ENCODE measurements around the gene PLA2G2D.

PLA2G2D gene

GRCh38 chr1:20153000-20153418 is 33.7 kb upstream of the PLA2G2D start:
- Histone ChIP-seq H3K27ac (ENCODE audit: low read depth in 2 of 2, low read length in 2 of 2) (peak overlapping the region; percentile 16 to 38), H3K27me3 (ENCODE audit: control insufficient read depth in 2 of 2, insufficient read depth in 2 of 2, low read length in 2 of 2) (no peaks in the 10 kb centered on the region), H3K36me3 (ENCODE audit: control insufficient read depth in 2 of 2, insufficient read depth in 2 of 2, low read length in 2 of 2) (no peaks in the 10 kb centered on the region), H3K4me1 (ENCODE audit: control insufficient read depth in 2 of 2, insufficient read depth in 2 of 2, low read length in 2 of 2) (peaks cover 6 to 8% of the 10 kb centered on the region in 2 donors), H3K9me3 (ENCODE audit: control insufficient read depth in 2 of 2, low read length in 2 of 2) (no peaks in the 10 kb centered on the region), H3K9ac (ENCODE audit: low read depth in 1 of 2, low read length in 2 of 2) (no peak overlapping the region), H3K4me3 (ENCODE audit: low read length in 2 of 2) (no peak overlapping the region)

- Histone ChIP-seq H3K4me1 (ENCODE audit: control insufficient read depth in 2 of 2, insufficient read depth in 2 of 2, low read length in 2 of 2) (peaks cover 6 to 8% of the 10 kb centered on the region in 2 donors), H3K27ac (ENCODE audit: low read depth in 2 of 2, low read length in 2 of 2) (peak overlapping the region; percentile 16 to 38), H3K36me3 (ENCODE audit: control insufficient read depth in 2 of 2, insufficient read depth in 2 of 2, low read length in 2 of 2) (no peaks in the 10 kb centered on the region), H3K27me3 (ENCODE audit: control insufficient read depth in 2 of 2, insufficient read depth in 2 of 2, low read length in 2 of 2) (no peaks in the 10 kb centered on the region), H3K9ac (ENCODE audit: low read depth in 1 of 2, low read length in 2 of 2) (no peak overlapping the region), H3K9me3 (ENCODE audit: control insufficient read depth in 2 of 2, low read length in 2 of 2) (no peaks in the 10 kb centered on the region), H3K4me3 (ENCODE audit: low read length in 2 of 2) (no peak overlapping the region)
Observed at GRCh38 chr1:20152599-20152930, 33.2 kb upstream of the PLA2G2D start.

GRCh38 chr1:20151906-20152598 is 32.7 kb upstream of the PLA2G2D start:
- peaks cover 6 to 8% of the 10 kb centered on the region in 2 donors for H3K4me1 ChIP-seq (ENCODE audit: control insufficient read depth in 2 of 2, insufficient read depth in 2 of 2, low read length in 2 of 2)
- H3K4me3 ChIP-seq (ENCODE audit: low read length in 2 of 2) = peak overlapping the region; percentile 65 to 78
- H3K36me3 ChIP-seq (ENCODE audit: control insufficient read depth in 2 of 2, insufficient read depth in 2 of 2, low read length in 2 of 2) = no peaks in the 10 kb centered on the region
- H3K27me3 ChIP-seq (ENCODE audit: control insufficient read depth in 2 of 2, insufficient read depth in 2 of 2, low read length in 2 of 2) = no peaks in the 10 kb centered on the region
- peak overlapping the region in 1 of 2 donors; percentile 16 for H3K27ac ChIP-seq (ENCODE audit: low read depth in 2 of 2, low read length in 2 of 2)
- H3K9ac ChIP-seq (ENCODE audit: low read depth in 1 of 2, low read length in 2 of 2) = peak overlapping the region; percentile 60 to 73
- no peaks in the 10 kb centered on the region for H3K9me3 ChIP-seq (ENCODE audit: control insufficient read depth in 2 of 2, low read length in 2 of 2)

- no peak overlapping the region for H3K4me3 ChIP-seq (ENCODE audit: low read length in 2 of 2)
- H3K36me3 ChIP-seq (ENCODE audit: control insufficient read depth in 2 of 2, insufficient read depth in 2 of 2, low read length in 2 of 2) = no peaks in the 10 kb centered on the region
- peaks cover 6 to 8% of the 10 kb centered on the region in 2 donors for H3K4me1 ChIP-seq (ENCODE audit: control insufficient read depth in 2 of 2, insufficient read depth in 2 of 2, low read length in 2 of 2)
- H3K9ac ChIP-seq (ENCODE audit: low read depth in 1 of 2, low read length in 2 of 2) = no peak overlapping the region
- no peaks in the 10 kb centered on the region for H3K27me3 ChIP-seq (ENCODE audit: control insufficient read depth in 2 of 2, insufficient read depth in 2 of 2, low read length in 2 of 2)
- H3K9me3 ChIP-seq (ENCODE audit: control insufficient read depth in 2 of 2, low read length in 2 of 2) = no peaks in the 10 kb centered on the region
- no peak overlapping the region for H3K27ac ChIP-seq (ENCODE audit: low read depth in 2 of 2, low read length in 2 of 2)
Observed at GRCh38 chr1:20150969-20151368, 31.6 kb upstream of the PLA2G2D start.

- Histone ChIP-seq H3K27ac (ENCODE audit: low read depth in 2 of 2, low read length in 2 of 2) (no peak overlapping the region), H3K4me1 (ENCODE audit: control insufficient read depth in 2 of 2, insufficient read depth in 2 of 2, low read length in 2 of 2) (peaks cover 6 to 8% of the 10 kb centered on the region in 2 donors), H3K27me3 (ENCODE audit: control insufficient read depth in 2 of 2, insufficient read depth in 2 of 2, low read length in 2 of 2) (no peaks in the 10 kb centered on the region), H3K9ac (ENCODE audit: low read depth in 1 of 2, low read length in 2 of 2) (no peak overlapping the region), H3K4me3 (ENCODE audit: low read length in 2 of 2) (no peak overlapping the region), H3K36me3 (ENCODE audit: control insufficient read depth in 2 of 2, insufficient read depth in 2 of 2, low read length in 2 of 2) (no peaks in the 10 kb centered on the region), H3K9me3 (ENCODE audit: control insufficient read depth in 2 of 2, low read length in 2 of 2) (no peaks in the 10 kb centered on the region)
Observed at GRCh38 chr1:20150326-20150705, 31.0 kb upstream of the PLA2G2D start.

GRCh38 chr1:20149601-20150325 is 30.4 kb upstream of the PLA2G2D start:
- H3K27me3 ChIP-seq (ENCODE audit: control insufficient read depth in 2 of 2, insufficient read depth in 2 of 2, low read length in 2 of 2) = no peaks in the 10 kb centered on the region
- H3K4me1 ChIP-seq (ENCODE audit: control insufficient read depth in 2 of 2, insufficient read depth in 2 of 2, low read length in 2 of 2) = peaks cover 6 to 8% of the 10 kb centered on the region in 2 donors
- H3K36me3 ChIP-seq (ENCODE audit: control insufficient read depth in 2 of 2, insufficient read depth in 2 of 2, low read length in 2 of 2) = no peaks in the 10 kb centered on the region
- no peaks in the 10 kb centered on the region for H3K9me3 ChIP-seq (ENCODE audit: control insufficient read depth in 2 of 2, low read length in 2 of 2)
- H3K4me3 ChIP-seq (ENCODE audit: low read length in 2 of 2) = no peak overlapping the region
- no peak overlapping the region for H3K27ac ChIP-seq (ENCODE audit: low read depth in 2 of 2, low read length in 2 of 2)
- H3K9ac ChIP-seq (ENCODE audit: low read depth in 1 of 2, low read length in 2 of 2) = no peak overlapping the region

- Histone ChIP-seq H3K4me3 (ENCODE audit: low read length in 2 of 2) (no peak overlapping the region), H3K9ac (ENCODE audit: low read depth in 1 of 2, low read length in 2 of 2) (no peak overlapping the region), H3K4me1 (ENCODE audit: control insufficient read depth in 2 of 2, insufficient read depth in 2 of 2, low read length in 2 of 2) (peaks cover 6 to 8% of the 10 kb centered on the region in 2 donors), H3K36me3 (ENCODE audit: control insufficient read depth in 2 of 2, insufficient read depth in 2 of 2, low read length in 2 of 2) (no peaks in the 10 kb centered on the region), H3K9me3 (ENCODE audit: control insufficient read depth in 2 of 2, low read length in 2 of 2) (no peaks in the 10 kb centered on the region), H3K27me3 (ENCODE audit: control insufficient read depth in 2 of 2, insufficient read depth in 2 of 2, low read length in 2 of 2) (no peaks in the 10 kb centered on the region), H3K27ac (ENCODE audit: low read depth in 2 of 2, low read length in 2 of 2) (no peak overlapping the region)
Observed at GRCh38 chr1:20148571-20149500, 29.5 kb upstream of the PLA2G2D start.

- Histone ChIP-seq H3K4me3 (ENCODE audit: low read length in 2 of 2) (no peak overlapping the region), H3K9ac (ENCODE audit: low read depth in 1 of 2, low read length in 2 of 2) (no peak overlapping the region), H3K27ac (ENCODE audit: low read depth in 2 of 2, low read length in 2 of 2) (no peak overlapping the region), H3K36me3 (ENCODE audit: control insufficient read depth in 2 of 2, insufficient read depth in 2 of 2, low read length in 2 of 2) (no peaks in the 10 kb centered on the region), H3K4me1 (ENCODE audit: control insufficient read depth in 2 of 2, insufficient read depth in 2 of 2, low read length in 2 of 2) (peaks cover 6 to 8% of the 10 kb centered on the region in 2 donors), H3K9me3 (ENCODE audit: control insufficient read depth in 2 of 2, low read length in 2 of 2) (no peaks in the 10 kb centered on the region), H3K27me3 (ENCODE audit: control insufficient read depth in 2 of 2, insufficient read depth in 2 of 2, low read length in 2 of 2) (no peaks in the 10 kb centered on the region)
Observed at GRCh38 chr1:20147846-20148570, 28.7 kb upstream of the PLA2G2D start.

GRCh38 chr1:20143734-20144565 is 24.6 kb upstream of the PLA2G2D start:
- Histone ChIP-seq H3K4me1 (ENCODE audit: control insufficient read depth in 2 of 2, insufficient read depth in 2 of 2, low read length in 2 of 2) (no peaks in the 10 kb centered on the region), H3K9ac (ENCODE audit: low read depth in 1 of 2, low read length in 2 of 2) (no peak overlapping the region), H3K4me3 (ENCODE audit: low read length in 2 of 2) (no peak overlapping the region)

More at GRCh38 chr1:20143734-20144565, 24.6 kb upstream of the PLA2G2D start:
- Histone ChIP-seq H3K27ac (ENCODE audit: low read depth in 2 of 2, low read length in 2 of 2) (no peak overlapping the region), H3K27me3 (ENCODE audit: control insufficient read depth in 2 of 2, insufficient read depth in 2 of 2, low read length in 2 of 2) (no peaks in the 10 kb centered on the region), H3K9me3 (ENCODE audit: control insufficient read depth in 2 of 2, low read length in 2 of 2) (no peaks in the 10 kb centered on the region), H3K36me3 (ENCODE audit: control insufficient read depth in 2 of 2, insufficient read depth in 2 of 2, low read length in 2 of 2) (no peaks in the 10 kb centered on the region)
